ENCODE measurements around the gene DAND5. TPM values are rescaled to one million over a fixed set of nuclear protein-coding genes. Genes with fewer than 3 reads are reported as not detected.
"Not testable (repeated sequence)": the region's sequence is repeated elsewhere in the genome, so short reads cannot be mapped to it uniquely, and the experiment has no call there.

The DAND5 gene
- total RNA-seq, 2 donors from 2014 or later: not detected

GRCh38 chr19:12965017-12965811 is 4.2 kb upstream of the DAND5 start:
- H3K27me3 Mint-ChIP-seq: peaks cover 1 to 7% of the 10 kb centered on the region in 2 donors
- ATAC-seq: peak; percentile 97
- peak; percentile 82 for DNase-seq (ENCODE audit: low spot score)
- H3K4me1 Mint-ChIP-seq (ENCODE audit: low read depth in 2 of 2): peaks cover 7 to 8% of the 10 kb centered on the region in 2 donors
- no peaks in the 10 kb centered on the region for H3K36me3 Mint-ChIP-seq
- H3K4me3 Mint-ChIP-seq: peak overlapping the region; percentile 87
- peak overlapping the region; percentile 59 to 85 for H3K27ac Mint-ChIP-seq
- no peaks in the 10 kb centered on the region for H3K9me3 Mint-ChIP-seq

- ATAC-seq: no peak
- peak overlapping the region; percentile 87 for H3K4me3 Mint-ChIP-seq
- no peaks in the 10 kb centered on the region for H3K36me3 Mint-ChIP-seq
- H3K4me1 Mint-ChIP-seq (ENCODE audit: low read depth in 2 of 2): peaks cover 7 to 14% of the 10 kb centered on the region in 2 donors
- peaks cover 3 to 7% of the 10 kb centered on the region in 2 donors for H3K27me3 Mint-ChIP-seq
- DNase-seq (ENCODE audit: low spot score): no peak
- no peaks in the 10 kb centered on the region for H3K9me3 Mint-ChIP-seq
- H3K27ac Mint-ChIP-seq: no peak overlapping the region
Observed at GRCh38 chr19:12965812-12966135, 3.6 kb upstream of the DAND5 start.

GRCh38 chr19:12967907-12968306 is 1.5 kb upstream of the DAND5 start:
- Mint-ChIP-seq H3K27ac (no peak overlapping the region), H3K27me3 (peaks cover 3 to 7% of the 10 kb centered on the region in 2 donors), H3K36me3 (no peaks in the 10 kb centered on the region), H3K4me1 (ENCODE audit: low read depth in 2 of 2) (peaks cover 7 to 14% of the 10 kb centered on the region in 2 donors), H3K4me3 (no peak overlapping the region), H3K9me3 (no peaks in the 10 kb centered on the region)
- DNase-seq (ENCODE audit: low spot score): no peak
- ATAC-seq: no peak

GRCh38 chr19:12970070-12970820 is 869 bp downstream of the DAND5 start:
- no peak overlapping the region for H3K4me3 Mint-ChIP-seq
- no peaks in the 10 kb centered on the region for H3K9me3 Mint-ChIP-seq

GRCh38 chr19:12973236-12973635 is 3.9 kb downstream of the DAND5 start:
- no peaks in the 10 kb centered on the region for H3K9me3 Mint-ChIP-seq
- no peak overlapping the region for H3K4me3 Mint-ChIP-seq
- peaks cover 5 to 8% of the 10 kb centered on the region in 2 donors for H3K4me1 Mint-ChIP-seq (ENCODE audit: low read depth in 2 of 2)
- H3K27ac Mint-ChIP-seq: no peak overlapping the region
- peaks cover 7 to 11% of the 10 kb centered on the region in 2 donors for H3K27me3 Mint-ChIP-seq
- no peaks in the 10 kb centered on the region for H3K36me3 Mint-ChIP-seq
- no peak for ATAC-seq
- no peak for DNase-seq (ENCODE audit: low spot score)

More at GRCh38 chr19:12970070-12970820, 869 bp downstream of the DAND5 start:
- no peak overlapping the region for H3K27ac Mint-ChIP-seq
- peaks cover 0 to 3% of the 10 kb centered on the region in 2 donors for H3K27me3 Mint-ChIP-seq
- no peaks in the 10 kb centered on the region for H3K36me3 Mint-ChIP-seq
- ATAC-seq (no peak), DNase-seq (ENCODE audit: low spot score) (no peak)
- H3K4me1 Mint-ChIP-seq (ENCODE audit: low read depth in 2 of 2): peaks cover 2 to 8% of the 10 kb centered on the region in 2 donors

GRCh38 chr19:12974301-12975220 is 5.2 kb downstream of the DAND5 start:
- ATAC-seq (no peak), DNase-seq (ENCODE audit: low spot score) (no peak)
- Mint-ChIP-seq H3K9me3 (no peaks in the 10 kb centered on the region), H3K27me3 (peaks cover 7 to 11% of the 10 kb centered on the region in 2 donors), H3K4me3 (no peak overlapping the region), H3K27ac (no peak overlapping the region), H3K36me3 (no peaks in the 10 kb centered on the region), H3K4me1 (ENCODE audit: low read depth in 2 of 2) (peaks cover 5 to 8% of the 10 kb centered on the region in 2 donors)

GRCh38 chr19:12975221-12975741 is 5.9 kb downstream of the DAND5 start:
- Mint-ChIP-seq H3K36me3 (no peaks in the 10 kb centered on the region), H3K27me3 (peaks cover 7 to 9% of the 10 kb centered on the region in 2 donors), H3K4me3 (no peak overlapping the region), H3K27ac (no peak overlapping the region), H3K4me1 (ENCODE audit: low read depth in 2 of 2) (peaks cover 5% of the 10 kb centered on the region in 2 donors), H3K9me3 (no peaks in the 10 kb centered on the region)
- ATAC-seq (no peak), DNase-seq (ENCODE audit: low spot score) (no peak)

GRCh38 chr19:12976109-12976508 is 6.7 kb downstream of the DAND5 start:
- H3K9me3 Mint-ChIP-seq; H3K4me1 Mint-ChIP-seq (ENCODE audit: low read depth in 2 of 2); H3K27ac Mint-ChIP-seq; H3K36me3 Mint-ChIP-seq; ATAC-seq; H3K4me3 Mint-ChIP-seq; H3K27me3 Mint-ChIP-seq; DNase-seq (ENCODE audit: low spot score): not testable (repeated sequence)

GRCh38 chr19:12979974-12980373 is 10.6 kb downstream of the DAND5 start:
- Mint-ChIP-seq H3K27me3 (peaks cover 7 to 10% of the 10 kb centered on the region in 2 donors), H3K27ac (no peak overlapping the region), H3K9me3 (no peaks in the 10 kb centered on the region), H3K4me1 (ENCODE audit: low read depth in 2 of 2) (peaks cover 0 to 7% of the 10 kb centered on the region in 2 donors), H3K36me3 (no peaks in the 10 kb centered on the region), H3K4me3 (no peak overlapping the region)
- DNase-seq (ENCODE audit: low spot score) (no peak), ATAC-seq (no peak)

GRCh38 chr19:12982648-12983047 is 13.3 kb downstream of the DAND5 start:
- Mint-ChIP-seq H3K36me3 (no peaks in the 10 kb centered on the region), H3K4me3 (no peak overlapping the region), H3K9me3 (no peaks in the 10 kb centered on the region), H3K27ac (no peak overlapping the region), H3K27me3 (peaks cover 12 to 15% of the 10 kb centered on the region in 2 donors), H3K4me1 (ENCODE audit: low read depth in 2 of 2) (peaks cover 6 to 18% of the 10 kb centered on the region in 2 donors)
- DNase-seq (ENCODE audit: low spot score) (no peak), ATAC-seq (no peak)

- ATAC-seq: no peak
- no peak overlapping the region for H3K4me3 Mint-ChIP-seq
- H3K27me3 Mint-ChIP-seq: peaks cover 8 to 12% of the 10 kb centered on the region in 2 donors
- no peaks in the 10 kb centered on the region for H3K9me3 Mint-ChIP-seq
- DNase-seq (ENCODE audit: low spot score): no peak
- peaks cover 6 to 13% of the 10 kb centered on the region in 2 donors for H3K4me1 Mint-ChIP-seq (ENCODE audit: low read depth in 2 of 2)
- H3K27ac Mint-ChIP-seq: no peak overlapping the region
- no peaks in the 10 kb centered on the region for H3K36me3 Mint-ChIP-seq
Observed at GRCh38 chr19:12983091-12983490, 13.7 kb downstream of the DAND5 start.

GRCh38 chr19:12983542-12984142 is 14.3 kb downstream of the DAND5 start:
- Mint-ChIP-seq H3K4me1 (ENCODE audit: low read depth in 2 of 2) (peaks cover 6 to 13% of the 10 kb centered on the region in 2 donors), H3K4me3 (no peak overlapping the region), H3K27ac (no peak overlapping the region), H3K27me3 (peaks cover 7 to 11% of the 10 kb centered on the region in 2 donors), H3K36me3 (no peaks in the 10 kb centered on the region), H3K9me3 (no peaks in the 10 kb centered on the region)
- DNase-seq (ENCODE audit: low spot score) (peak; percentile 81), ATAC-seq (peak; percentile 81 to 87)

GRCh38 chr19:12984143-12984627 is 14.8 kb downstream of the DAND5 start:
- Mint-ChIP-seq H3K36me3 (no peaks in the 10 kb centered on the region), H3K4me3 (no peak overlapping the region), H3K27me3 (peaks cover 7 to 11% of the 10 kb centered on the region in 2 donors), H3K9me3 (no peaks in the 10 kb centered on the region), H3K27ac (no peak overlapping the region), H3K4me1 (ENCODE audit: low read depth in 2 of 2) (peaks cover 6 to 13% of the 10 kb centered on the region in 2 donors)
- ATAC-seq (no peak), DNase-seq (ENCODE audit: low spot score) (no peak)
